Activated naive CD4-positive, alpha-beta T cell treated with anti-CD3 and anti-CD28 coated beads, Interleukin-2, amount 50 U/mL, for 72 hours (primary cell): ENCODE results near the gene TDRD10. TPM values are rescaled to one million over a fixed set of nuclear protein-coding genes. Genes with fewer than 3 reads are reported as not detected.
A peak's percentile ranks its signal among the peaks of the same experiment; 100 is the strongest.

Source experiments
- ATAC-seq, 2 donors: fragments of 150-1000 bp; cut with Tn5 transposase; 2 replicates each; pipeline ENCODE4 v1.10.0; 2021; ENCODE audit warnings: mild to moderate bottlenecking in 2 of 2, moderate library complexity in 2 of 2
- DNase-seq, 2 donors: peaks; one replicate each; pipeline ENCODE4 v3.0.0; 2021 to 2022; ENCODE audit warnings: low spot score in 2 of 2
- H3K27ac Mint-ChIP-seq, 2 donors: one replicate each; pipeline ENCODE4 v1.8.0; 2022; ENCODE audit warnings: mild to moderate bottlenecking in 2 of 2, mixed read lengths in 2 of 2
- H3K36me3 Mint-ChIP-seq, 2 donors: one replicate each; pipeline ENCODE4 v1.8.0; 2022; ENCODE audit warnings: mixed read lengths in 2 of 2
- H3K9me3 Mint-ChIP-seq, 2 donors: one replicate each; pipeline ENCODE4 v1.8.0; 2022; ENCODE audit warnings: mixed read lengths in 2 of 2
- total RNA-seq, 2 donors: library from RNA; stranded (reverse); gene quantifications; one replicate each; pipeline ENCODE4 v1.2.3, GENCODE V29; 2022

The TDRD10 gene
- total RNA-seq, 2 donors from 2014 or later: not detected

DNA sequence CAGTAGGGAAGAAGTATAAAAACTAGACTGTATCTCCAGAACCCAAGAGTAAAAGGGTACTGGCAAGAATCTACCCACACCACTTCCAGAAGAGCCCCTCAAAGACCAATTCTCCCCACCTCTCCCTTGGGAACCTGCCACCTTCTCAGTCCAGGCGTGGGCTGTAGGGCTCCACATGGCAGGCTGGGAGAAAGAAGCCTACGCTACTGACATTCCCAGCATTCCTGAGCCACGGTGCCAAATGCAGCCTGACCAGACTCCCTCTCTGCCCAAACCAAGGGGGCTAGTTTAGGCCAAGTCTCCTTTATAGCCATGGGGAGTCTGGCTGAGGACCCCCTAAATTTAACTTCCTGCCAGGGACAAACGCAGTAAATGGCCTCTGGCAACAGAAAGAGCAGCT is 54.4 kb downstream of the TDRD10 start:
- peak overlapping the region in 1 of 2 donors; percentile 94 for H3K27ac Mint-ChIP-seq
- H3K36me3 Mint-ChIP-seq: peaks cover 27 to 36% of the 10 kb centered on the region in 2 donors
- ATAC-seq: no peak
- H3K9me3 Mint-ChIP-seq: no peaks in the 10 kb centered on the region
- no peak for DNase-seq

DNA sequence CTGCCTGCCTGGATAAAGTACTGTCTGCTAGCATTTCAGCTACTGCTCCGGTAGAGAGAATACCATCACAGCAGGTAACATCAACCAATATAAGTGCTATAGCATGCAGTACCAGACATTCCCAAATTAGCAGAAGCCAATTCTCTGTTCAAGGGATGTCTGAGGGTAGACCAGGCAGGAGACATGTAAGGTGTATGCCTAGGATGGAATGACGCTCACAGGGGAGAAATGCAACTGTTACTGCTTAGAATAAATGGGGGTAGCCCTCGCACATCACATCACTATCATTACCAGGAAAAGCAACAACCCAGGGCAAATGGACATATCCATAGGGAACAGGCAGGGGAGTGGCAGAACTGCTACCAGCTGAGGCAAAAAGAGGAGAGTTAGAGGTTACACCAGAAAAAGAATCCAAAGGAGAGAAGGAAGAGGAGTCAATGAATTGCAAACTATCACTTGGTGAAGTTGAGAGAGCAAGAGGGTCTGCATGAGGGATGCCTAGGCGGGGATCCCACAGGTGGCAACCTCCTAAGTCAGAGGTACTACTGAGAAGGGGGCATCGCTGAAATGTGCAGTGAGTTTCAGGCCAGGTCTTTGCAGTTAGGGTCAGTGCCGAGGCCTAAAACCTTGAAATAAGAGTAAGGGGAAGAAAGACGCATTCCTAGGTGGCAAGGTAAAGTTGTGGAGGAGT is 55.4 kb downstream of the TDRD10 start:
- no peak for DNase-seq
- ATAC-seq: no peak
- no peaks in the 10 kb centered on the region for H3K9me3 Mint-ChIP-seq
- peaks cover 27 to 36% of the 10 kb centered on the region in 2 donors for H3K36me3 Mint-ChIP-seq
- peak overlapping the region; percentile 94 to 97 for H3K27ac Mint-ChIP-seq

DNA sequence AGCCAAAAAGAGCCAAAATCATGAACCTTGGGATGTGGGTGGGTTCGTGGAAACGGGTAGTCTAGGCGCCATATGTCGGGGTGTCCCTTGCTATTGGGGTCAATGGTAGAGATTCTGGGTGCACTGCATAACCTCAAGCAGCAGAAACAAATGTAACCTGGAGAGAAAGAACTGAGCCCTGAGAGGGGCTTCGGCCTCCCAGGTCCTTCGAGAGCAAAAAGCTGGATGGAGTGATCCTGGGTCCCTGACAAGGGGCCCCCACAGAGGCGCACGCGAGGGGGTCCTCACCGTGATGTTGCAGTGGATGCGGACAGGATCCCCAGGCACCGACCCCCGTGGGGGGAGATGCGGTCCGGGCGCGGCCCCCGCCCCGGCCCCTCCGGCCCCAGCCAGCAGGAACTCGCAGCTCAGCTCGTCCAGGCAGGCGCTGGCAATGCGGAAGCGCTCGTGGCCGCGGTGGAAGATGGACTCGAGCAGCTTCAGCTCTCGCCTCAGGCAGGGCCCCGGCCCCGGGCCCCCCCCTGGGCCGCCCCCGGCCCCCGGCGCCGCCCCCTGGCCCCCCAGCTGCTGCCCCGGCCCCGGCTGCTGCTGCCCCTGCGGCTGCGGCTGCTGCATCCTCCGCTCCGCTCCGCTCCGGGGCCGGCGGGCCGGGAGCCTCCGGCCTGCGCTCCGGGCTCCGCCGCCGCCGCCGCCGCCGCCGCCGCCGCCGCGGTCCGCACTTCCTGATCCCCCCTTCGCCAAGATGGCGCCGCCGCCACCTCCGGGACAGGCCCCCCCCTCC is 56.1 kb downstream of the TDRD10 start, which contains the start of gene UBE2Q1:
TSS of gene UBE2Q1 (minus strand) at position 724 of the 781 bp plus-strand sequence. CDS start at position 615, 109 bp downstream.
- Mint-ChIP-seq H3K27ac (peak within 1 kb of the TSS; percentile 94 to 97), H3K9me3 (no peaks in the 10 kb centered on the region), H3K36me3 (peaks cover 24 to 33% of the 10 kb centered on the region in 2 donors)
- DNase-seq: peak; percentile 39 to 71
- peak in 1 of 2 donors; percentile 7 for ATAC-seq

DNA sequence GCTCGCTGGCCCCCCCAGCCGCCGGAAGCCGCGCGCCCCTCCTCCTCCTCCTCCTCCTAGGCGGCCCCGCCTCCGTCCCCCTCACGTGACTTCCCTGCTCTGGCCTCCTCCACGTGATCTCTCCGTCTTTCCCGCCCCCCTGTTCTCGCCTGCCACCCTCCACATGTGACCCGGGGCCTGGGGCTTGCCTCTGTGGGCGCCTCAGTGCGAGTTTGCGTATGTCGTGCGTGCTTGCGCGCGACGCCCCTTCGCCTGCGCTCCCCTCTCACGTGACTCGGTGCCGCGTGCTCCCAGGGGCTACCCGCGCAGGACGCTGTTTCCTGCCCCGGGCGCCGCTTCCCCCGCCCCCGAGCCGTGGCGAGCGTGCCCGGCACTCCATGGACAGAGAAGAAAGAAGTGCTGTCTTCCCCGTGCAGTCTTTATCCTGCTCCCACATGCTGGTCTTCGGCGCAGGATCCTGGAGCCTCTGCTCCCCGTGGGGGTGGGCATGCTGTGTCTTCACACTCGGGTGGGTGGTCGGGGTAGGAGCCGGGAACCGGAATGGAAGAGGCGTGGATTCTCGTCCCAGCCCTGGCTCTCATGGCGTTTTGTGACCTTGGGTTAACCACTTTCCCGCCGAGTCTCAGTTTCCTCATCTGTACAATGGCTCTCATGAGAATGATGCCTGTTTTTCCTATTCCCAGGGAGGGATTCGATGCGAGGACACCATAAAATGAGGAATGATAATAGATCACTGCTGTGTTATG is 56.9 kb downstream of the TDRD10 start:
- ATAC-seq: peak; percentile 95 to 96
- H3K27ac Mint-ChIP-seq: peak overlapping the region; percentile 94 to 95

DNA sequence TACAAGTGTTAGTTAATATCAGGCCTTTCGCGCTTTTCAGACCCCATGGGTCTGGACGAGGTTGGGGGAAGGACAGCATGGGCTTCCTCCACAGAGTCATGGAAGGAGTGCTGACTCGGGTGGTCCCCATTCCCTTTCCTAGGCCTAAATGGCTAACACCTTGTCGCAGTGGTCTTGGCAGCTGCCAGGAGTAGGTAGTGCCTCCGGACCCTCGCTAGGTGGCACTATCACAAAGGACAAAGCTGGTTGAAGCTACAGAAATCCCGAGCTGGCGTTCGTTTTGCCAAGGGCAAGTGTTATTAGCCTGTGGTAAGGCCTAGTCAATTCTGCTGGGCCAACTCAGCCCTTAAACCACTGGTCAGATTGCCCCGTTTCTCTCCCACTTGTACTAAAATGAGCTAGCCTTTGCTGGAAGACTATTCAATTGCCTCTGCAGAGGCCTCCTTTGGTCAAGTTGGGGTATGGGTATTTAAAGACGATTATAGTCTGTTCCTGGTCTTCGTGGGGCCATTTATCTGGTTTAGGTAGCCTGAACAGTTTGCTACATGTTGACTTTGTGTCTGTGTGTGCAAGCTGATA is 57.5 kb downstream of the TDRD10 start:
- Mint-ChIP-seq H3K9me3 (no peaks in the 10 kb centered on the region), H3K36me3 (peaks cover 23 to 25% of the 10 kb centered on the region in 2 donors), H3K27ac (peak overlapping the region; percentile 94 to 95)
- ATAC-seq (peak; percentile 46 to 57), DNase-seq (peak; percentile 85 to 86)

More for the DNA sequence above, 56.9 kb downstream of the TDRD10 start:
- Mint-ChIP-seq H3K36me3 (peaks cover 23 to 25% of the 10 kb centered on the region in 2 donors), H3K9me3 (no peaks in the 10 kb centered on the region)
- peak; percentile 98 to 99 for DNase-seq

DNA sequence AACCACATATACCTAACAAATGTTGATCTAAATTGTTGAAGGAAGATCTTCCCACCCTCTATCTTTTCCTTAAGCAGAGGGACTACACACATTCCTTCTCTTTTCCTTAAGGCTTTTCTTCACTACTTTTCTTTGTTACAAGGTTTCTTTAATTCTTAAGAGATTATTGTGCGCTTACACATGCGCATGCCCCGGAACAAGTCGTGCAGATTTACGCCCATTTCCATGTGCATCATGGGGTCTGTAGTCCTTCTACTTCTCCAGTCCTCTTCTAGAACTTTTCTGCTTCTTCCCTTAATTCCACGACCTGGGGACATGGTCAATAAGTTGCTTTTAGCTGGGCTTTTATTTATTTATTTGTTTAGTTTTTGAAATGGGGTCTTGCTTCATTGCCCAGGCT is 63.9 kb downstream of the TDRD10 start:
- no peaks in the 10 kb centered on the region for H3K36me3 Mint-ChIP-seq
- no peak for DNase-seq
- H3K9me3 Mint-ChIP-seq: no peaks in the 10 kb centered on the region
- no peak for ATAC-seq
- H3K27ac Mint-ChIP-seq: no peak overlapping the region

DNA sequence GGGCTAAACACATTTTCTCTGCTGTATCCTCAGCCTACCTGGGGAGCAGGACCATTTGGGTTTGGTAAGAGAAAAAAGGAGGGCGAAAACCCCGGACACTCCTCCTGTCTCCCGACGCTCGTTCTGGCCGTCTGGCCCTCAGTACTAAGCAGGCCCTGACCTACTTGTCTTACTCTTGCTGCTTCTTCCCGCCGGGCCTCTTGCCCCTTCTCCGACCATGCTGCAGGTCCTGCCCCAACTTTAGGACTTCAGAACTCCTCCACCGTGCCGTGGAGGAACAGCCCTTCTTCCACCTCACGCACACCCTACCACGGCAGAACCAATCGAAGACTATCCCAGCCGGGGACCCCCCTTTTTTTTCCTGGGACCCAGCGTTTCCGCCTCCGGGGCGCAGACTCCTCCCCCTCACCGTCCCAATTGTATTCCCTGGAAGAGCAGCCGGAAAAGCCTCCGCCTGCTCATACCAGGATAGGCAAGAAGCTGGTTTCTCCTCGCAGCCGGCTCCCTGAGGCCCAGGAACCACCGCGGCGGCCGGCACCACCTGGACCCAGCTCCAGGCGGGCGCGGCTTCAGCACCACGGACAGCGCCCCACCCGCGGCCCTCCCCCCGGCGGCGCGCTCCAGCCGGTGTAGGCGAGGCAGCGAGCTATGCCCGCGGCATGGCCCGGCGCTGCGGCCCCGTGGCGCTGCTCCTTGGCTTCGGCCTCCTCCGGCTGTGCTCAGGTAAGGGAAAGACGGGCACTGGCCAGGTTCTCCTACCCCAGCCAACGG is 65.6 kb downstream of the TDRD10 start, which contains the start of gene CHRNB2:
TSS of gene CHRNB2 (plus strand) at position 393 of the 771 bp plus-strand sequence. CDS start at position 660, 267 bp downstream.
- ATAC-seq (peak; percentile 84 to 96), DNase-seq (peak; percentile 66 to 87)
- Mint-ChIP-seq H3K27ac (no peak within 1 kb of the TSS), H3K9me3 (no peaks in the 10 kb centered on the region), H3K36me3 (no peaks in the 10 kb centered on the region)

DNA sequence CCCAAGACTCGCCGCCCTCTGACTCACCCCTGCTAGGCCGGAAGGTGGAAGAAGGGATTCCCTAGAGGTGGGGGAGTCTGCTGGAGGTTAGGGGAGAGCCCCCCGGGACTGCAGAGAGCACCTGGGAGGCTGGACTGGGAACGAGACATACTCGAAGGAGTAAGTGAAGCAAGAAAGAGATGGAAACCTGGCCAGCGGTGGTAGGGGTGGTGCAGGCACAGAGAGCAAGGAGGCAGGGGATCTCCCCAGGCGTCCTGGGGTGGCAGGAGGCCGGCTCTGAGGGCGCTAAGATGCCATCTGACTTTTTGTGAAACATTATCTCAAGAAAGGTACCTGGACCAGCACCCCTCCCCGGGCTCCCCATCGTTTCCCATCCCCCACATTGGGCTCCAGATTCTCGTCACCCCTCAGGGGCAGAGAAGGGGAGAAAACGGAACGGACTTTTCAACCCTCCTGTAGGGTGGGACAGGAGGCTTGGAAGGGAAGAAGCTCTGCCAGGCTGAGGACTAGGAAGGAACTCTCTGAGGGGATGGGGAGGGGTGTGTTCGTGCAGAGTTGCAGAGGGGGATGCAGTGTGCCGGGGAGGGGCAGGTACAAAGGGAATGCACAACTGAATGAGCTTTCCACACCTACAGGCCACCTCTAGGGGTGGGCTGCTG is 66.3 kb downstream of the TDRD10 start:
- ATAC-seq: peak; percentile 17 to 29
- Mint-ChIP-seq H3K27ac (no peak overlapping the region), H3K36me3 (no peaks in the 10 kb centered on the region)

DNA sequence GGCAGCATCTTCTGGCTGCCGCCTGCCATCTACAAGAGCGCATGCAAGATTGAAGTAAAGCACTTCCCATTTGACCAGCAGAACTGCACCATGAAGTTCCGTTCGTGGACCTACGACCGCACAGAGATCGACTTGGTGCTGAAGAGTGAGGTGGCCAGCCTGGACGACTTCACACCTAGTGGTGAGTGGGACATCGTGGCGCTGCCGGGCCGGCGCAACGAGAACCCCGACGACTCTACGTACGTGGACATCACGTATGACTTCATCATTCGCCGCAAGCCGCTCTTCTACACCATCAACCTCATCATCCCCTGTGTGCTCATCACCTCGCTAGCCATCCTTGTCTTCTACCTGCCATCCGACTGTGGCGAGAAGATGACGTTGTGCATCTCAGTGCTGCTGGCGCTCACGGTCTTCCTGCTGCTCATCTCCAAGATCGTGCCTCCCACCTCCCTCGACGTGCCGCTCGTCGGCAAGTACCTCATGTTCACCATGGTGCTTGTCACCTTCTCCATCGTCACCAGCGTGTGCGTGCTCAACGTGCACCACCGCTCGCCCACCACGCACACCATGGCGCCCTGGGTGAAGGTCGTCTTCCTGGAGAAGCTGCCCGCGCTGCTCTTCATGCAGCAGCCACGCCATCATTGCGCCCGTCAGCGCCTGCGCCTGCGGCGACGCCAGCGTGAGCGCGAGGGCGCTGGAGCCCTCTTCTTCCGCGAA is 69.4 kb downstream of the TDRD10 start:
- ATAC-seq: no peak
- Mint-ChIP-seq H3K9me3 (no peaks in the 10 kb centered on the region), H3K36me3 (no peaks in the 10 kb centered on the region), H3K27ac (peak overlapping the region in 1 of 2 donors; percentile 65)
- DNase-seq: no peak

More for the DNA sequence above, 66.3 kb downstream of the TDRD10 start:
- DNase-seq: no peak
- H3K9me3 Mint-ChIP-seq: no peaks in the 10 kb centered on the region

DNA sequence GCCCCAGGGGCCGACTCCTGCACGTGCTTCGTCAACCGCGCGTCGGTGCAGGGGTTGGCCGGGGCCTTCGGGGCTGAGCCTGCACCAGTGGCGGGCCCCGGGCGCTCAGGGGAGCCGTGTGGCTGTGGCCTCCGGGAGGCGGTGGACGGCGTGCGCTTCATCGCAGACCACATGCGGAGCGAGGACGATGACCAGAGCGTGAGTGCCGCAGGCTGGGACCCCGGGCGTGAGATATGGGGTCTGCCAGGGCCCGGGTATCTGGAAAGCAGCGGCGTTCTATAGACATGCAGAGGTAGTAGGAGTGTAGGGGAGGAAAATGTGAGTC is 69.9 kb downstream of the TDRD10 start:
- Mint-ChIP-seq H3K27ac (peak overlapping the region in 1 of 2 donors; percentile 52), H3K36me3 (no peaks in the 10 kb centered on the region), H3K9me3 (no peaks in the 10 kb centered on the region)
- DNase-seq: no peak
- no peak for ATAC-seq

DNA sequence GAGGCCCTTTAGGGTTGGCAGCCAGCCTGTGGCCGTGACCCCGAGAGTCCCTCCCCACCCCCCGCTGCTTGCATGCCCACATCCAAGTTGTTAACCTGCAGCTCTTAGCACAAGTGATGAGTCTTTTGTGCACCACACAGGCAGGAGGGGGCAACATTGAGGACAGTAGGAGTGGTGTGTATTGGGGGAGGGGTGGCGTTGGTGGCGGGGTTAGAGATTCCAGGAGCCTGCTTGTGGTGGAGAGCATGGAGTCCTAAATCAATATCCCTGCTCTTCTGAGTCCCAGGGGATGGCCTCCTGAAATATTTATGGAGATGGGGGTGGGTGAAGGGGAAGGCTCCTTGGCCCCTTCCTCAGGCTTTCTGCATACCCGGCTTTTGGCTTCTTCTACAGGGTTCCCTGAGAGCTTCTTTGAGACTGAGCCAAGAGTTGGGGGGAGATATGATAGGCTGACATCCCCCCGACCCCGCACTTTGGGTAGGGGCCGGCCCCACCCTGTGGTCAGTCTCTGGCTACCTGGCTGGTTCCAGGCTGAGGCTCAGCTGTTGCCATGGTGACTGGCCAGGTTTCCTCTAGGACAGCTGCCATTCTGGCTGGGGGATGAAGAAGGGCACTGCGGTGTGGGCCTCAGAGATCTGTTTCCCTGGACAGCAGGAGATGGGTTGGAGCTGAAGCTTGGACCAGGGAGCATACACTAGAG is 70.6 kb downstream of the TDRD10 start:
- H3K36me3 Mint-ChIP-seq: no peaks in the 10 kb centered on the region
- no peak for DNase-seq
- no peak for ATAC-seq
- peak overlapping the region in 1 of 2 donors; percentile 47 for H3K27ac Mint-ChIP-seq
- H3K9me3 Mint-ChIP-seq: no peaks in the 10 kb centered on the region

DNA sequence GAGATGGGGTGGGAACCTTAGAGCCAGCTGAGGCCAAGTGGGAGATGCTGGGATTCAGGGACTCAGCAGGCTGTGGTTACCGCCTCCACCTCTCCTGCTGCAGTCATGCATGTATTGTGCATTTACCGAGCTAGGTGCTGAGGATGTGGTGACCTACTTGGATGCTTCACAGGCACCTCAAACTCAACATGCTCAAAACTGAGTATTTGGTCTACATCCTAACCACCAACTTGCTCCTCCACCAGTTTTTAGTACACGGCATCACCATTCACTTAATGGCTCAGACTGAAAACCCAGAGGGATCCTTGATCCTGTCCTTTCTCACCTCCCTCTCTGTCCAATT is 71.1 kb downstream of the TDRD10 start:
- Mint-ChIP-seq H3K9me3 (no peaks in the 10 kb centered on the region), H3K36me3 (no peaks in the 10 kb centered on the region), H3K27ac (peak overlapping the region in 1 of 2 donors; percentile 50)
- ATAC-seq (no peak), DNase-seq (no peak)

DNA sequence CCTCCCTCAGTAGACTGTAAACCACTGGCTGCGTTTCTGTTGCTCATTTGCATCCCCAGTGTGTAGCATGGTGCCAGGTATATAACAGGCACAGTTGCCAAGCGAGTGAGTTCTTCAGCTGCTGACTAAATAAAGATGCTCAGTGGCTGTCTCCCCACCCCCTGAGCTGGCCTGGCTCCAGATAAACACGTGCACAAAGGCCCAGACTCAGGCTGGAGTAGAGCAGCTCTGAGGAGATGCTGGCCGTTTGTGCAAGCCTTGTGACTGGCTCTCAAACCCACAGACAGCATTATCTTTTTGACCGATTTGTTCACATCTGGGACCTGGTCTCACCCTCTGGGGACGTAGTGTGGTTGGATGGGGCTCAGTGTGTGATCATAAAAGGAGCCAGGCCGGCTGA is 72.7 kb downstream of the TDRD10 start:
- DNase-seq (no peak), ATAC-seq (no peak)
- Mint-ChIP-seq H3K27ac (peak overlapping the region in 1 of 2 donors; percentile 63), H3K36me3 (peaks cover 0 to 11% of the 10 kb centered on the region in 2 donors), H3K9me3 (no peaks in the 10 kb centered on the region)

DNA sequence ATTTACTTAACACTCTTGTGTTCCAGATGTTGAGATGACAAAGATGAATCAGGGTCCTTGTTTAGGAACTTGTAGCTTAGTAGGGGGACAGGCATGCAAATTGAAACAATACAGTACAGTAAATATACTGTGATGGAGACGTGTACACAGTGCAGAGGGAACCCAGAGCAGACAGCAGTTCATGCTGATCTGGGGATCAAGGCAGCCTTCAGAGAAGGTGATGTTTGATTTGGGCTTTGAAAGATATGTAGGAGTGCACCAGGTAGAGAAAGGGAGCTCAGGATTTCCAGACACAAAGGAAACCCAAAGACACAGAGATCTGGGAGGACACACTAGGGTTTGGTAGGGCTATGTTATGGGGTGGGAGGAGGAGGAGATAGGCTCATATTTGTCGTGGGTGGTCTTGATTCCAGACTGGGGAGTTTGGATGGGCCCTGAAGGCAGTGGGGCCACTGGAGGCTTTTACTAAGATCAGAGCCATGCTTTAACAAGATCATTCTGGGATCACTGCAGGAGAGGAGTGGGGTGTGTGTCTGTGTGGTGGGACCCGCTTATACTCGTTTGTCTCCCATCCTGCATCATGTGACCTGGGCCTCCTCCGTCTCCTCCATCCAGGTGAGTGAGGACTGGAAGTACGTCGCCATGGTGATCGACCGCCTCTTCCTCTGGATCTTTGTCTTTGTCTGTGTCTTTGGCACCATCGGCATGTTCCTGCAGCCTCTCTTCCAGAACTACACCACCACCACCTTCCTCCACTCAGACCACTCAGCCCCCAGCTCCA is 73.3 kb downstream of the TDRD10 start:
- Mint-ChIP-seq H3K9me3 (no peaks in the 10 kb centered on the region), H3K27ac (peak overlapping the region in 1 of 2 donors; percentile 69), H3K36me3 (peaks cover 0 to 16% of the 10 kb centered on the region in 2 donors)
- DNase-seq (no peak), ATAC-seq (no peak)
